Fibroblast of skin of abdomen (primary cell): ENCODE data around the gene CLIP4.

Experiments used
- DNase-seq: peaks from one replicate; pipeline ENCODE4 v3.0.0-alpha.2; 2013

CLIP4 gene

GRCh38 chr2:29191817-29192216, 76.6 kb downstream of the CLIP4 start:
- DNase-seq = no peak

DNA sequence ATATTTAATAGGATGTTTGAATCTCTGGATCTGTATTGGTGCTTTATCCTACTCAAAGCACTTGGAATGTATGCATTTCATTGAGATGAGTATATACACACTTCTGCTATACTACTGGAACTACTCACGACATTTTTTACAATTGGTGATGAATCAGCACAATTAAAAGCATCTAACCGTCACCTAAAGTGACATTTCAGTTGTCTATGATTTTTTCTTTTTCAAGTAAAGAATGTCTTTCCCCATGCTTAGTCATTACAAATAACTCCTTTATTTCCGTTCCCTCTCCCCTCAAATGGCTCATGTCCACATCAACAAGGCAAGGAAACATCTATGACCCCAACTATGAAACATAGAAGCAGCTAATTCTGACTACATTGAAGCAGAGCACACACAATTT, 77.3 kb downstream of the CLIP4 start:
- peak; percentile 91 for DNase-seq

DNA sequence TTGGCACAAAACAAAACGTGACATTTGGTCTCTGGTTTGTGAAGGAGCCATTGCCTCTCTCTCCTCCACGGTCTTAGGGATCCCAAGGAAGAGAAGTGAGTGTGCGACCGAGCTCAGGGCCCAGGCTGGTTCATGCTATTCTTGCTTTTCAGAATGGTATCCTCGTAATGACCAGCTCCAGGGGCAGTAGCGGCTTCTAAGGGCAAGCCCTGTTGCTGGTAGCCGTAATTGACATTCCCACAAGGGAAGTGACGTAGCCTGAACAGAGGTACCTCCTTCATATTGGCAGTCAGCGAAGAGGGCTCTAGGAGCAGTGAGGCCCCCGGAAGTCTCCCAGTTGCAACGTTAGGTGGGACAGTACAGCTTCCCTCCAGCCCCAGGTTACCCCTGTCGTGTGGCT, 77.9 kb downstream of the CLIP4 start:
- DNase-seq = no peak

DNA sequence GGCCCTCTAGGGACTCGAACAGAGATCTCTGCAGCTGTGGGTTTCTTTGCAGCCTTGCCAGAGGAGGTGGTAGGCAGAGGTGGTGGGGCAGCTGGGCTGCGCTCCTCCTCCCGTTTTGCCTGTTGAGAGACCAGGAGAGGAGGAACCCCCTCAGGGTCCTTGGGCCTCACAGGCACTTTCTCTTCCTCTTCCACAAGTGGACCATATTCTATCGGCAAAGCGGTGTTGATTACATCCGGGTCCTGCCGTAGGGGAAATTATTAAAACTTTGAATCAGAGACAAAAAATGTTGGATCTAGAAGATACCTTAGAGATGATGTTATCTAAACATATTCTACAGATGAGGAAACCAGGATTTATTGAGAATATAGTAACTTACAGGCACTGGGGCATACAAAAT, 78.5 kb downstream of the CLIP4 start:
- no peak for DNase-seq

- DNase-seq = peak; percentile 57
Measured at GRCh38 chr2:29195796-29196195, 80.6 kb downstream of the CLIP4 start.

GRCh38 chr2:29196792-29197788, 81.9 kb downstream of the CLIP4 start:
- peak; percentile 56 for DNase-seq

- no peak for DNase-seq
Measured at GRCh38 chr2:29201979-29202378, 86.8 kb downstream of the CLIP4 start.

DNA sequence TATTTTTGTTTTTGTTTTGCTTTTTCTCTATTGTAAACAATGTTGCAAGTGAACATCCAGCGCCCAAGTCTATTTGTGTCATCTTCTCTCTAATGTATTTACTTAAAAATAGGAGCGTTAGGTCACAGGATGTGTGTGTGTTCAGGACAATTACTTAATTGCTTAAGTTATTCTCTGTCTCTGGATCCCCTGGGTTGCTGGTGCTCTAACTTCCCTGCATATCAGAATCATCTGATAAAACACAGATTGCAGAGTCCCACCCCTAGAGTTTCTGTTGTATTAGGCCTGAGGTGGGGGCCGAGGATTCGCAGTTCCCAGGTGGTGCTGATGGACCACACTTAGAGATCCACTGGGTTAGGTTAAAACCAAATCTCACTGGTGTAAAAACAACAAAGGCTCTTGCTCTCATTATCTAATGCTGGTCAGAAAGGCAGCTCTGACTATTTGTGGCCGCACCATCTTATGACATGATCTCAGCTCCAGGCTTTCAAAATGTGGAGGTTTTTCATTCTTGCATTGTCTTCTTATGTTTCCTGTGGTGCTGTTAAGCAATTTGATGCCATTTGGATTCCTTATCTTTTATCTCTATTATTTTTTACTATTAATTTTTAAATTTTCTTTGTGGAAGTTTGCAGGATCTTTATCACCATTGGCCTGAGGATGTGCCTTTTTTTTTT, 87.7 kb downstream of the CLIP4 start:
- no peak for DNase-seq

- DNase-seq = no peak
Measured at GRCh38 chr2:29206941-29207340, 91.7 kb downstream of the CLIP4 start.

DNA sequence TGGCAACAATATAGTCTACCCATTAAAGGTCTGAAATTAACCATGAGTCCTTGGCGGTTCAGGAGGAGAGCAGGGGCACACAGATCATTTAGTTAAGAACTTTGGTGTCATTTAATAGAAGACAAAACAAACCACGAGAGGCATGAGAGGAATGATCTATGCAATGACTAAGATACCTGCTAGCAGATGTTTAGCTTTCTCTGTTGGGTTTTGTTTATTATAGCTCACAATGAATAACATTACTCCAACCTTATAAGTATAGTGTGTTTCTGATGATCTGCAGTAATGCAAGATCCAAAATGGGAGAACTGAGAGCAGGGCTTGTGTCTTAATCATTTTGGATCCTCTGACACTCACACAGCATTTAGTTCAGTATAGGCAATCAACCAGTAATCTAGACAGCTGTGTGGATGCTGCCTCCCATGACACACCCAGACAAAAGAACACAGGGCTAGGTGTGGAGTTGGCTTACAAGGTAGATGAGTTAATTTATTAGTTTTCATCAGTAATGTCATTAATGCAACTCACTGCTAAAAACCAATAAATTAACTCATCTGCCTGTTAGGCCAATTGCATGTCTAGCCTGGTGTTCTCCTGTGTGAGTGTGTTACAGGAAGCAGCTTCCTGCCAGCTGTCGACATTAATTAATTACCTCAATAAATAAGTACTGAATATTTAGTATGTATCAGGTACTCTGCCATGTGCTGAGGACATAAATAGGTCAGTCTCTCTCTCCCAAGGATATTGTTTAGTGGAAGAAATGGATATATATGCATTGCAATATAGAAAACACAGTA, 92.3 kb downstream of the CLIP4 start:
- no peak for DNase-seq

- no peak for DNase-seq
Measured at GRCh38 chr2:29209551-29209950, 94.3 kb downstream of the CLIP4 start.

DNA sequence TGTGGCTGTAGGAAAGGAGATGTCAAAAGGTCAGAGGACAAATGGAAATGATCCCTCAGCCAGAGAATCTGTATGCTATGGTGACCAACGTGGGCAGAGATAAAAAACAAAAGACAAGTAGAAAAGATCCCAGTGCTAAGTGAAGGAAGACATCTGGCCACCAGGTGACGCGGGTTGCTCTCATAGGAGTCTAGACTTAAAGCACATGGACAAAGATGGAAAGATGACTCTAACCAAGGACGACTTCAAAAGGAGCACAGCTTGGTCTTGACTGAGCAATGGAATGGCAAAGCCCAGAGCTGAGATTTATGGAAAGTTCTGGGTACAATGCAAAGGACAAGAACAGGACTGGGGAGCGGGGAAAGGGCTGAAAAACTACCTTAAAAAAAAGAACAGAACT, 96.8 kb downstream of the CLIP4 start:
- DNase-seq = no peak

- DNase-seq = no peak
Measured at GRCh38 chr2:29213888-29214291, 98.7 kb downstream of the CLIP4 start.

- no peak for DNase-seq
Measured at GRCh38 chr2:29215073-29215472, 99.9 kb downstream of the CLIP4 start.

GRCh38 chr2:29215739-29216608, 100.8 kb downstream of the CLIP4 start:
- no peak for DNase-seq

GRCh38 chr2:29216609-29216909, 101.3 kb downstream of the CLIP4 start:
- no peak for DNase-seq

GRCh38 chr2:29218071-29218470, 102.9 kb downstream of the CLIP4 start:
- no peak for DNase-seq

DNA sequence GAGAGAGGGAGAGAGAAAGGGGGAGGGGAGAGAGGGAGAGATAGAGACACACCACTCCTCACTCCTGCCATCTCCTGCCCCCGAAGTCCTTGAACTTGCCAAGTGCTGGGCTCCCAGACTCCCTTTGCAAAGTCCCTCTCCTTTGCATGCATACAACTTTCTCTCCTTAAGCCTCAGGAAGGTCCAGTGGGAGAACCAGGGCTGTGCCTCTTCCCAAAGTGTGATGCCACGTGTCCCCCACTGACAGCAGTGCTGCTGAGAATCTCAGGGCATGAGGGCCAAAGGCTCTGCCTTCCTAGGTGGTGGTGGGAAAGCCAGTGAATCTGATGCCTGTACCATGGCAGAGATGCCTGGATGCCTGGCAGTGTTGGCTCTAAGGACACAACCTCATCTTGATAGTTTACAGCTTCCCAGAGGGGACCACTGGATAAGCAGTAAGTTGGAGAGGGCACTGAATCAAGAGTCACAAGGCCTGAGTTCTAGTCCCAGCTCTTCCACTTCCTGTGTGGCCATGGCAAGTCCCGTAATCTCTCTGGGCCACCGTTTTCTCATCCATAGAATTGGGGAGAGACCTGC, 103.4 kb downstream of the CLIP4 start:
- DNase-seq = no peak

DNA sequence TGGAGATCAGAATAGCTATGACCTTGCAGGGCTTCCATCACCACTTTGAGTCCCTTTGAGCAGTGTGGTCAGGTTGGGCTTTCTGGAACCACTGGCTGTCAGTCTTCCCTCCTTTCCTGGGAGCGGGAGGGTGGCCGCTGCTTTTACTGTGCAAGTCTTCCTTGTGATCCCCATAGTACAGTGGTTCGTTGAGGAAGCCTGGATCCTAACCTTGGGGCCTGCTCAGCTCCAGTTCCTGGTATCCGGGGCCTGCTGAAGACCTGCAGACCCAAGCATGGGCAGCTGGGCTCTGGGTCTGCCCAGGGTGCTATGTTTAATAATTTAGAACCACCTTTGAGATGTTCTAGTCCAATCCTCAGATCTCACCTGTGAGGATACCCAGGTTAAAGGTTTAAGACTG, 104.2 kb downstream of the CLIP4 start:
- DNase-seq = no peak

GRCh38 chr2:29220506-29221270, 105.5 kb downstream of the CLIP4 start:
- no peak for DNase-seq
